ENCODE measurements around the gene SPSB1. TPM values are rescaled to one million over a fixed set of nuclear protein-coding genes. Genes with fewer than 3 reads are reported as not detected.

SPSB1 gene
- total and polyA plus RNA-seq, 10 of the 15 experiments (the other 5 are each of a cell fraction or from before 2014, with no cell fraction given), result 0.02 to 2.0 (median 0.90) TPM; not detected in 1

DNA sequence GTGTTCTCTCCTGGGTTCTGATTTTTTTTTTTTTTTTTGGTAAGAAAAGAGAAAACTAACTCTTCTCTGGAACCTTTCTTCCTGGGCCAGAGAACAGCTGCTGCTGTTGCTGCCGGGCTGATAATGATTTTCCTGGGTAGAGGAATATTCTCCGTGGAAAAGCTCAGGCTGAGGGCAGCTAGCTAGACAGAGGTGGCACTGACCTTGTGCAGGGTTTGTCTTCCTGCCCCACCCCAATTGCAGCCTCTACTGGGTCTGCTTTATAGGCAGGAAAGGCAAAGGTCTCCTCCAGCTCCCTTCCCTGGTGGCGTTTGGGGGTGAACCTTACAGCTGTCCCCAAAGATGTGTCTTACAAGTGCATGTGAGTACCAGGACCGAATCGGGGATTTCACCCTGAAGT, 79.3 kb downstream of the SPSB1 start:
- no peak overlapping the region for H3K9ac ChIP-seq (ENCODE audit: control insufficient read depth, insufficient read depth, low read length)
- CTCF ChIA-PET, result interaction anchor here (1.1 to 1.5 kb wide), 2 partner anchors 84 to 105 kb away, joined by 3 to 8 read pairs; no protein-coding TSS in a partner anchor
- no peaks in the 10 kb centered on the region for H3K9me3 ChIP-seq (replicated peaks; ENCODE audit: control insufficient read depth, insufficient read depth, low read length)
- no peak for ATAC-seq
- TF ChIP-seq, protein P1, sequence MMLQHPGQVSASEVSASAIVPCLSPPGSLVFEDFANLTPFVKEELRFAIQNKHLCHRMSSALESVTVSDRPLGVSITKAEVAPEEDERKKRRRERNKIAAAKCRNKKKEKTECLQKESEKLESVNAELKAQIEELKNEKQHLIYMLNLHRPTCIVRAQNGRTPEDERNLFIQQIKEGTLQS (IDR thresholded peaks at IDR 0.05; ENCODE audit: borderline replicate concordance, extremely low read depth, low read depth, low read length), result no peak
- no peak for TF ChIP-seq DPF2 (IDR thresholded peaks at IDR 0.05)
- TF ChIP-seq, protein P2, sequence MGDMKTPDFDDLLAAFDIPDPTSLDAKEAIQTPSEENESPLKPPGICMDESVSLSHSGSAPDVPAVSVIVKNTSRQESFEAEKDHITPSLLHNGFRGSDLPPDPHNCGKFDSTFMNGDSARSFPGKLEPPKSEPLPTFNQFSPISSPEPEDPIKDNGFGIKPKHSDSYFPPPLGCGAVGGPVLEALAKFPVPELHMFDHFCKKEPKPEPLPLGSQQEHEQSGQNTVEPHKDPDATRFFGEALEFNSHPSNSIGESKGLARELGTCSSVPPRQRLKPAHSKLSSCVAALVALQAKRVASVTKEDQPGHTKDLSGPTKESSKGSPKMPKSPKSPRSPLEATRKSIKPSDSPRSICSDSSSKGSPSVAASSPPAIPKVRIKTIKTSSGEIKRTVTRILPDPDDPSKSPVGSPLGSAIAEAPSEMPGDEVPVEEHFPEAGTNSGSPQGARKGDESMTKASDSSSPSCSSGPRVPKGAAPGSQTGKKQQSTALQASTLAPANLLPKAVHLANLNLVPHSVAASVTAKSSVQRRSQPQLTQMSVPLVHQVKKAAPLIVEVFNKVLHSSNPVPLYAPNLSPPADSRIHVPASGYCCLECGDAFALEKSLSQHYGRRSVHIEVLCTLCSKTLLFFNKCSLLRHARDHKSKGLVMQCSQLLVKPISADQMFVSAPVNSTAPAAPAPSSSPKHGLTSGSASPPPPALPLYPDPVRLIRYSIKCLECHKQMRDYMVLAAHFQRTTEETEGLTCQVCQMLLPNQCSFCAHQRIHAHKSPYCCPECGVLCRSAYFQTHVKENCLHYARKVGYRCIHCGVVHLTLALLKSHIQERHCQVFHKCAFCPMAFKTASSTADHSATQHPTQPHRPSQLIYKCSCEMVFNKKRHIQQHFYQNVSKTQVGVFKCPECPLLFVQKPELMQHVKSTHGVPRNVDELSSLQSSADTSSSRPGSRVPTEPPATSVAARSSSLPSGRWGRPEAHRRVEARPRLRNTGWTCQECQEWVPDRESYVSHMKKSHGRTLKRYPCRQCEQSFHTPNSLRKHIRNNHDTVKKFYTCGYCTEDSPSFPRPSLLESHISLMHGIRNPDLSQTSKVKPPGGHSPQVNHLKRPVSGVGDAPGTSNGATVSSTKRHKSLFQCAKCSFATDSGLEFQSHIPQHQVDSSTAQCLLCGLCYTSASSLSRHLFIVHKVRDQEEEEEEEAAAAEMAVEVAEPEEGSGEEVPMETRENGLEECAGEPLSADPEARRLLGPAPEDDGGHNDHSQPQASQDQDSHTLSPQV (IDR thresholded peaks at IDR 0.05), result no peak
- no peaks in the 10 kb centered on the region for H3K79me2 ChIP-seq (ENCODE audit: control insufficient read depth, insufficient read depth, low read length)
- H3K4me1 ChIP-seq (ENCODE audit: control insufficient read depth, insufficient read depth, low read length), result no peaks in the 10 kb centered on the region; the same call in 1 of the 2 replicates
- SMC1A ChIA-PET (ENCODE audit: uncharacterized antibody, unreplicated experiment), result interaction anchor here (0.8 to 1.2 kb wide), 3 partner anchors 34 to 84 kb away, joined by 3 read pairs; no protein-coding TSS in a partner anchor
- DNase-seq (ENCODE audit: low read depth, low spot score), result no peak
- H3K27me3 ChIP-seq (replicated peaks in 1 of 2; ENCODE audit: control insufficient read depth in 2 of 2, insufficient read depth in 2 of 2, low read length in 1 of 2), result no peaks in the 10 kb centered on the region; a peak in 1 of 4 replicates
- intact Hi-C loops (cut with micrococcal nuclease; ENCODE audit: unreplicated experiment), result no loop called here
- H3K27ac ChIP-seq (ENCODE audit: control insufficient read depth, insufficient read depth), result no peak overlapping the region
- FAIRE-seq, result no peak
- no TSS peak for BruUV-seq (replicated peaks)
- POLR2A ChIA-PET, result interaction anchor here (0.7 to 0.8 kb wide), 2 partner anchors 57 to 900 kb away, joined by 3 read pairs; no protein-coding TSS in a partner anchor
- H2AFZ ChIP-seq (ENCODE audit: control insufficient read depth, low read depth, low read length), result no peak overlapping the region
- no peaks in the 10 kb centered on the region for H3K36me3 ChIP-seq (ENCODE audit: control insufficient read depth in 2 of 2, insufficient read depth in 2 of 2, low read length in 1 of 2)
- RAD21 ChIA-PET (ENCODE audit: unreplicated experiment), result no interaction called here
- no peak overlapping the region for H3K4me3 ChIP-seq
- no peaks in the 10 kb centered on the region for H4K20me1 ChIP-seq (ENCODE audit: control insufficient read depth, insufficient read depth)
- no peak overlapping the region for H3K4me2 ChIP-seq (ENCODE audit: control insufficient read depth, insufficient read depth)
- in situ Hi-C loops (cut with MboI), result no loop called here
- WGBS (ENCODE audit: insufficient coverage, insufficient replicate concordance, low lambda C conversion rate, missing lambda C conversion rate), result 63% methylated on average over 5 of the region's 5 CpGs

Measured in GM12878 (cell line).